ENCODE measurements around the gene CCNH. TPM values are rescaled to one million over a fixed set of nuclear protein-coding genes. Genes with fewer than 3 reads are reported as not detected.

The CCNH gene
- total and polyA plus RNA-seq, 9 of the 15 experiments (the other 6 are each of a cell fraction or from before 2014, with no cell fraction given), result 100 to 213 (median 150) TPM

GRCh38 chr5:87367243-87367642, 45.5 kb downstream of the CCNH start (continued):
- no peak for TF ChIP-seq ETS1 (conservative IDR thresholded peaks at IDR 0.05; ENCODE audit: control insufficient read depth, low read depth, low read length)
- no peak for TF ChIP-seq PHB2 (IDR thresholded peaks at IDR 0.05; ENCODE audit: low read depth)
- TF ChIP-seq RBFOX2 (IDR thresholded peaks at IDR 0.05; ENCODE audit: low read depth, low read length), result no peak
- TF ChIP-seq, protein P1, sequence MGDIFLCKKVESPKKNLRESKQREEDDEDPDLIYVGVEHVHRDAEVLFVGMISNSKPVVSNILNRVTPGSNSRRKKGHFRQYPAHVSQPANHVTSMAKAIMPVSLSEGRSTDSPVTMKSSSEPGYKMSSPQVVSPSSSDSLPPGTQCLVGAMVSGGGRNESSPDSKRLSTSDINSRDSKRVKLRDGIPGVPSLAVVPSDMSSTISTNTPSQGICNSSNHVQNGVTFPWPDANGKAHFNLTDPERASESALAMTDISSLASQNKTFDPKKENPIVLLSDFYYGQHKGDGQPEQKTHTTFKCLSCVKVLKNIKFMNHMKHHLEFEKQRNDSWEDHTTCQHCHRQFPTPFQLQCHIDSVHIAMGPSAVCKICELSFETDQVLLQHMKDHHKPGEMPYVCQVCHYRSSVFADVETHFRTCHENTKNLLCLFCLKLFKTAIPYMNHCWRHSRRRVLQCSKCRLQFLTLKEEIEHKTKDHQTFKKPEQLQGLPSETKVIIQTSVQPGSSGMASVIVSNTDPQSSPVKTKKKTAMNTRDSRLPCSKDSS (IDR thresholded peaks at IDR 0.05; ENCODE audit: low read depth, partially characterized antibody), result no peak
- TF ChIP-seq TEAD4 (IDR thresholded peaks at IDR 0.05; ENCODE audit: low read length), result no peak
- no peak for TF ChIP-seq TEAD4 (CRISPR knock-in tag; IDR thresholded peaks at IDR 0.05; ENCODE audit: borderline replicate concordance)
- TF ChIP-seq, protein P2, sequence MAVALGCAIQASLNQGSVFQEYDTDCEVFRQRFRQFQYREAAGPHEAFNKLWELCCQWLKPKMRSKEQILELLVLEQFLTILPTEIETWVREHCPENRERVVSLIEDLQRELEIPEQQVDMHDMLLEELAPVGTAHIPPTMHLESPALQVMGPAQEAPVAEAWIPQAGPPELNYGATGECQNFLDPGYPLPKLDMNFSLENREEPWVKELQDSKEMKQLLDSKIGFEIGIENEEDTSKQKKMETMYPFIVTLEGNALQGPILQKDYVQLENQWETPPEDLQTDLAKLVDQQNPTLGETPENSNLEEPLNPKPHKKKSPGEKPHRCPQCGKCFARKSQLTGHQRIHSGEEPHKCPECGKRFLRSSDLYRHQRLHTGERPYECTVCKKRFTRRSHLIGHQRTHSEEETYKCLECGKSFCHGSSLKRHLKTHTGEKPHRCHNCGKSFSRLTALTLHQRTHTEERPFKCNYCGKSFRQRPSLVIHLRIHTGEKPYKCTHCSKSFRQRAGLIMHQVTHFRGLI (CRISPR knock-in tag; IDR thresholded peaks at IDR 0.05), result no peak
- no peak for TF ChIP-seq NUFIP1 (IDR thresholded peaks at IDR 0.05; ENCODE audit: partially characterized antibody)
- TF ChIP-seq CREBBP (IDR thresholded peaks at IDR 0.05; ENCODE audit: low read depth, low read length), result no peak
- no peak for TF ChIP-seq RB1 (IDR thresholded peaks at IDR 0.05; ENCODE audit: low read depth)
- no peak for TF ChIP-seq ZNF764 (CRISPR knock-in tag; IDR thresholded peaks at IDR 0.05; ENCODE audit: low read depth)
- TF ChIP-seq SMARCE1 (IDR thresholded peaks at IDR 0.05), result no peak

Data from K562 (cell line).